ENCODE data around the gene C7.
"Not testable (repeated sequence)": the region's sequence is repeated elsewhere in the genome, so short reads cannot be mapped to it uniquely, and the experiment has no call there.

The C7 gene

DNA sequence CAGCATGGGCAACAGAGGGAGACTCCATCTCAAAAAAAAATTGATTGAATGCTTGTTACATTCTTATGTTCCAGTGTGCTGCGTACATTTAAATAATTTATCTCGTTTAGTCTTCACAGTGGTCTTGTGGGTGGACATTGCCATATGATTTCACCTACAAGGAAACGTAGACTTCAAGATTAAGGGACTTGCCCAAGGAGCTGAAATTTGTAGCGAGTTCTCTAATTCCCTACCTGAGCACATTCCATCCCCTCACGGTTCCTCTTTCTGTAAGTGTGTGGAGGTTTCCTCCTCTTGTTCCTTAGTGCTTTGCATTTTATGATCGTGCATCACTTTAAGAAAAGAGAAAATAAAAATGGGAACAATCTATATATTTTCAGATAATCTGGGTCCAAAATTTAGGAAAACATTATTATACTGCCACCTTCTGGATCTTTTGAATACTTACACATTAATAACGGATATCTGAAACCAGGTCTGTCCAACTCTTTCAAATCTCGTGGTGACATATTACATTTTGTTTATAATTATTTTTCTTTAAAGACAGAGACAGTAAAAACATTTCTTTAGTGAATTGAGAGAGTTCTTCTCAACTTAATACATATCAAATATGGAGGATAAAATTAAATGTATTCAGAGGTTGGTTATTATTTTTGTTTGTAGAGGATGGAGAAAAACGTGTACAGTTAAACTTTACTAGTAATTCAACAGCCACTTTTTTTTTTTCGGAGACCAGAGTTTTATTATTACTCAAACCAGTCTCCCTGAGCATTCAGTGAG, 29.9 kb upstream of the C7 start:
- Histone ChIP-seq H3K4me1 (ENCODE audit: control insufficient read depth, insufficient read depth, low read length) (no peaks in the 10 kb centered on the region), H3K36me3 (ENCODE audit: control insufficient read depth, insufficient read depth, low read length) (no peaks in the 10 kb centered on the region)
- no peak for DNase-seq (ENCODE audit: low read depth, low spot score)

GRCh38 chr5:40882291-40882690, 27.0 kb upstream of the C7 start:
- peaks cover 1% of the 10 kb centered on the region for H3K9me3 ChIP-seq (ENCODE audit: control insufficient read depth, insufficient read depth, low read length)
- H3K27ac ChIP-seq (ENCODE audit: low read length): no peak overlapping the region
- no peaks in the 10 kb centered on the region for H3K36me3 ChIP-seq (ENCODE audit: control insufficient read depth, insufficient read depth, low read length)
- H3K4me3 ChIP-seq (ENCODE audit: low read length): no peak overlapping the region
- no peaks in the 10 kb centered on the region for H3K27me3 ChIP-seq (ENCODE audit: control insufficient read depth, insufficient read depth, low read length)
- no peak for DNase-seq (ENCODE audit: low read depth, low spot score)
- no CpG with 5 or more reads among the region's 4 CpGs for WGBS (ENCODE audit: insufficient coverage, insufficient read length)
- no peaks in the 10 kb centered on the region for H3K4me1 ChIP-seq (ENCODE audit: control insufficient read depth, insufficient read depth, low read length)

More for the DNA sequence above, 29.9 kb upstream of the C7 start:
- Histone ChIP-seq H3K9me3 (ENCODE audit: control insufficient read depth, insufficient read depth, low read length) (peaks cover 1% of the 10 kb centered on the region), H3K27ac (ENCODE audit: low read length) (no peak overlapping the region), H3K4me3 (ENCODE audit: low read length) (no peak overlapping the region), H3K27me3 (ENCODE audit: control insufficient read depth, insufficient read depth, low read length) (no peaks in the 10 kb centered on the region)
- 100% methylated on average over 1 of the region's 10 CpGs for WGBS (ENCODE audit: insufficient coverage, insufficient read length)

- not testable (repeated sequence) for H3K4me3 ChIP-seq (ENCODE audit: low read length); H3K4me1 ChIP-seq (ENCODE audit: control insufficient read depth, insufficient read depth, low read length); H3K9me3 ChIP-seq (ENCODE audit: control insufficient read depth, insufficient read depth, low read length); H3K27me3 ChIP-seq (ENCODE audit: control insufficient read depth, insufficient read depth, low read length); DNase-seq (ENCODE audit: low read depth, low spot score); H3K27ac ChIP-seq (ENCODE audit: low read length); H3K36me3 ChIP-seq (ENCODE audit: control insufficient read depth, insufficient read depth, low read length)
- WGBS (ENCODE audit: insufficient coverage, insufficient read length): no CpG with 5 or more reads among the region's 1 CpG
These were observed 26.2 kb upstream of the C7 start for GRCh38 chr5:40883051-40883450.

- not testable (repeated sequence) for H3K27me3 ChIP-seq (ENCODE audit: control insufficient read depth, insufficient read depth, low read length); H3K36me3 ChIP-seq (ENCODE audit: control insufficient read depth, insufficient read depth, low read length); H3K4me3 ChIP-seq (ENCODE audit: low read length); DNase-seq (ENCODE audit: low read depth, low spot score); H3K4me1 ChIP-seq (ENCODE audit: control insufficient read depth, insufficient read depth, low read length); H3K9me3 ChIP-seq (ENCODE audit: control insufficient read depth, insufficient read depth, low read length); H3K27ac ChIP-seq (ENCODE audit: low read length)
- no CpG with 5 or more reads among the region's 10 CpGs for WGBS (ENCODE audit: insufficient coverage, insufficient read length)
These were observed 13.6 kb upstream of the C7 start for GRCh38 chr5:40895440-40896425.

GRCh38 chr5:40904205-40904993, 4.9 kb upstream of the C7 start:
- Histone ChIP-seq H3K27me3 (ENCODE audit: control insufficient read depth, insufficient read depth, low read length) (no peaks in the 10 kb centered on the region), H3K4me1 (ENCODE audit: control insufficient read depth, insufficient read depth, low read length) (no peaks in the 10 kb centered on the region; the same call in 1 of the 2 replicates), H3K36me3 (ENCODE audit: control insufficient read depth, insufficient read depth, low read length) (no peaks in the 10 kb centered on the region), H3K4me3 (ENCODE audit: low read length) (no peak overlapping the region), H3K9me3 (ENCODE audit: control insufficient read depth, insufficient read depth, low read length) (no peaks in the 10 kb centered on the region), H3K27ac (ENCODE audit: low read length) (no peak overlapping the region)
- peak; percentile 76 for DNase-seq (ENCODE audit: low read depth, low spot score)
- WGBS (ENCODE audit: insufficient coverage, insufficient read length): 100% methylated on average over 3 of the region's 7 CpGs

- no peak for DNase-seq (ENCODE audit: low read depth, low spot score)
- no peaks in the 10 kb centered on the region; the same call in 1 of the 2 replicates for H3K4me1 ChIP-seq (ENCODE audit: control insufficient read depth, insufficient read depth, low read length)
- no CpG with 5 or more reads among the region's 2 CpGs for WGBS (ENCODE audit: insufficient coverage, insufficient read length)
- no peaks in the 10 kb centered on the region for H3K27me3 ChIP-seq (ENCODE audit: control insufficient read depth, insufficient read depth, low read length)
- H3K36me3 ChIP-seq (ENCODE audit: control insufficient read depth, insufficient read depth, low read length): no peaks in the 10 kb centered on the region
- H3K27ac ChIP-seq (ENCODE audit: low read length): no peak overlapping the region
- no peak overlapping the region for H3K4me3 ChIP-seq (ENCODE audit: low read length)
- no peaks in the 10 kb centered on the region for H3K9me3 ChIP-seq (ENCODE audit: control insufficient read depth, insufficient read depth, low read length)
These were observed 4.3 kb upstream of the C7 start for GRCh38 chr5:40904994-40905306.

GRCh38 chr5:40906351-40906751, 2.9 kb upstream of the C7 start:
- no peaks in the 10 kb centered on the region for H3K9me3 ChIP-seq (ENCODE audit: control insufficient read depth, insufficient read depth, low read length)
- no CpG with 5 or more reads among the region's 1 CpG for WGBS (ENCODE audit: insufficient coverage, insufficient read length)

GRCh38 chr5:40909723-40910122, 426 bp downstream of the C7 start:
- no peaks in the 10 kb centered on the region for H3K9me3 ChIP-seq (ENCODE audit: control insufficient read depth, insufficient read depth, low read length)
- no peak overlapping the region for H3K27ac ChIP-seq (ENCODE audit: low read length)
- H3K27me3 ChIP-seq (ENCODE audit: control insufficient read depth, insufficient read depth, low read length): no peaks in the 10 kb centered on the region
- no peak overlapping the region for H3K4me3 ChIP-seq (ENCODE audit: low read length)
- H3K4me1 ChIP-seq (ENCODE audit: control insufficient read depth, insufficient read depth, low read length): no peaks in the 10 kb centered on the region; the same call in 1 of the 2 replicates
- no CpG with 5 or more reads among the region's 2 CpGs for WGBS (ENCODE audit: insufficient coverage, insufficient read length)
- no peaks in the 10 kb centered on the region for H3K36me3 ChIP-seq (ENCODE audit: control insufficient read depth, insufficient read depth, low read length)
- no peak for DNase-seq (ENCODE audit: low read depth, low spot score)

More at GRCh38 chr5:40906351-40906751, 2.9 kb upstream of the C7 start:
- H3K4me1 ChIP-seq (ENCODE audit: control insufficient read depth, insufficient read depth, low read length): no peaks in the 10 kb centered on the region; the same call in 1 of the 2 replicates
- no peak for DNase-seq (ENCODE audit: low read depth, low spot score)
- H3K4me3 ChIP-seq (ENCODE audit: low read length): no peak overlapping the region
- H3K27me3 ChIP-seq (ENCODE audit: control insufficient read depth, insufficient read depth, low read length): no peaks in the 10 kb centered on the region
- no peaks in the 10 kb centered on the region for H3K36me3 ChIP-seq (ENCODE audit: control insufficient read depth, insufficient read depth, low read length)
- H3K27ac ChIP-seq (ENCODE audit: low read length): no peak overlapping the region

DNA sequence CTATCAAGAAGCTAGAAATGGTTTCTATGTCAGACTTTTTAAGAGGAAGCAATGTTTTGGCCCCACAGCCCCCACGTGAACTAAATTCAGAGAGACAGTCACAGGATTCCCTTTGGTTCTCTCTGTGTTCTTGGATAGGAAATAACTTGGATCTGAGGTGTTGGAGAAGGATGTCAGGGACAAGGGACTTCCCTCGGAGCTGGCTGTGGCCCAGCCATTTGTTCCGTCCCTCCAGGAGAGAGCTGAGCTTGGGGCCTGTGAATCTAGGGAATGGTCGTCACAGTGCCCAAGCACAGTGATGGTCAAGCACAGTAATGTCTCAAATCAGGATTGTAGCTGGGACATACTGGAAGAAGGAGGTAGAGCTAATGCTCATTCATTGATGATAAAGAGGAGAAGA, 2.0 kb downstream of the C7 start:
- Histone ChIP-seq H3K9me3 (ENCODE audit: control insufficient read depth, insufficient read depth, low read length) (no peaks in the 10 kb centered on the region), H3K27me3 (ENCODE audit: control insufficient read depth, insufficient read depth, low read length) (no peaks in the 10 kb centered on the region), H3K27ac (ENCODE audit: low read length) (no peak overlapping the region), H3K4me1 (ENCODE audit: control insufficient read depth, insufficient read depth, low read length) (no peaks in the 10 kb centered on the region), H3K4me3 (ENCODE audit: low read length) (no peak overlapping the region), H3K36me3 (ENCODE audit: control insufficient read depth, insufficient read depth, low read length) (no peaks in the 10 kb centered on the region)
- WGBS (ENCODE audit: insufficient coverage, insufficient read length): no CpG with 5 or more reads among the region's 4 CpGs
- no peak for DNase-seq (ENCODE audit: low read depth, low spot score)

- no peak overlapping the region for H3K4me3 ChIP-seq (ENCODE audit: low read length)
- no peaks in the 10 kb centered on the region for H3K27me3 ChIP-seq (ENCODE audit: control insufficient read depth, insufficient read depth, low read length)
- H3K4me1 ChIP-seq (ENCODE audit: control insufficient read depth, insufficient read depth, low read length): no peaks in the 10 kb centered on the region
- no peak overlapping the region for H3K27ac ChIP-seq (ENCODE audit: low read length)
- WGBS (ENCODE audit: insufficient coverage, insufficient read length): no CpG with 5 or more reads among the region's 7 CpGs
- DNase-seq (ENCODE audit: low read depth, low spot score): no peak
- H3K9me3 ChIP-seq (ENCODE audit: control insufficient read depth, insufficient read depth, low read length): no peaks in the 10 kb centered on the region
- H3K36me3 ChIP-seq (ENCODE audit: control insufficient read depth, insufficient read depth, low read length): no peaks in the 10 kb centered on the region
These were observed 5.5 kb downstream of the C7 start for GRCh38 chr5:40914835-40915234.

All from iPS DF 6.9 (cell line).